NCI-H2107 treated with DMSO at 0.1 percent for 48 hours (cell line): ENCODE results near the gene SMARCAL1.

Experiments used
- DNase-seq: peaks from one replicate; lab custom pipeline; 2025; ENCODE audit not compliant: unreplicated experiment; lab: John Stamatoyannopoulos, UW

SMARCAL1 gene

GRCh38 chr2:216527600-216527999, 115.3 kb downstream of the SMARCAL1 start:
- DNase-seq = no peak

GRCh38 chr2:216532562-216532961, 120.3 kb downstream of the SMARCAL1 start:
- DNase-seq = no peak
